GM23338 (cell line): ENCODE results near the gene TCP11L1. TPM values are rescaled to one million over a fixed set of nuclear protein-coding genes. Genes with fewer than 3 reads are reported as not detected.

Source experiments
- ATAC-seq: fragments of 200-7000 bp; cut with Tn5 transposase; 3 replicates; pipeline ENCODE4 v1.9.1; 2020
- DNase-seq: peaks from one replicate; pipeline ENCODE4 v3.0.0-alpha.2; 2015; ENCODE audit warnings: low spot score
- H2AFZ ChIP-seq: fragments of 200-600 bp; sonication (generic); 2 replicates; pipeline ENCODE4 v1.8.0; 2016; ENCODE audit warnings: antibody characterized with exemption, mild to moderate bottlenecking, moderate library complexity
- H3F3A ChIP-seq: fragments of 200-600 bp; sonication (generic); replicated peaks from 2 replicates; pipeline ENCODE4 v1.8.0; 2017; ENCODE audit warnings: antibody characterized with exemption, mixed run types, low read depth
- H3K27ac ChIP-seq: fragments of 200-600 bp; sonication (generic); 2 replicates; pipeline ENCODE4 v1.6.1; 2016; ENCODE audit warnings: low read depth
- H3K27me3 ChIP-seq: fragments of 200-600 bp; sonication (generic); 2 replicates; pipeline ENCODE4 v1.8.0; 2016; ENCODE audit warnings: mild to moderate bottlenecking, mixed run types, moderate library complexity; ENCODE audit not compliant: insufficient read depth
- H3K36me3 ChIP-seq: fragments of 200-600 bp; sonication (generic); 2 replicates; pipeline ENCODE4 v1.8.0; 2016; ENCODE audit warnings: mild to moderate bottlenecking; ENCODE audit not compliant: insufficient read depth
- H3K4me1 ChIP-seq: fragments of 200-600 bp; sonication (generic); 2 replicates; pipeline ENCODE4 v1.8.0; 2016; ENCODE audit warnings: mild to moderate bottlenecking, moderate library complexity; ENCODE audit not compliant: insufficient read depth
- H3K4me2 ChIP-seq: fragments of 200-600 bp; sonication (generic); 2 replicates; pipeline ENCODE4 v1.7.1; 2017; ENCODE audit warnings: mixed run types
- H3K4me3 ChIP-seq: fragments of 200-600 bp; sonication (generic); 2 replicates; pipeline ENCODE4 v1.6.1; 2016; ENCODE audit warnings: mixed run types
- H3K79me2 ChIP-seq: fragments of 200-600 bp; sonication (generic); replicated peaks from 2 replicates; pipeline ENCODE4 v1.8.0; 2017; ENCODE audit warnings: mild to moderate bottlenecking; ENCODE audit not compliant: insufficient read depth
- H3K9me2 ChIP-seq: fragments of 200-600 bp; sonication (generic); 2 replicates; pipeline ENCODE4 v1.8.0; 2017; ENCODE audit not compliant: insufficient read depth
- H4K20me1 ChIP-seq: fragments of 200-600 bp; sonication (generic); replicated peaks from 2 replicates; pipeline ENCODE4 v1.8.0; 2017; ENCODE audit warnings: mild to moderate bottlenecking; ENCODE audit not compliant: insufficient read depth
- H3K27ac Mint-ChIP-seq: 2 replicates; pipeline ENCODE4 v1.8.0; 2020; ENCODE audit warnings: inconsistent platforms, mild to moderate bottlenecking, moderate library complexity, mixed read lengths
- H3K27me3 Mint-ChIP-seq: 3 replicates; pipeline ENCODE4 v1.8.0; 2022; ENCODE audit warnings: low read depth, mild to moderate bottlenecking, moderate library complexity, mixed read lengths, inconsistent platforms; ENCODE audit not compliant: insufficient read depth, poor library complexity
- H3K36me3 Mint-ChIP-seq: 3 replicates; pipeline ENCODE4 v1.8.0; 2021; ENCODE audit warnings: low read depth, mild to moderate bottlenecking, inconsistent platforms, moderate library complexity, mixed read lengths
- H3K4me1 Mint-ChIP-seq: 3 replicates; pipeline ENCODE4 v1.8.0; 2020; ENCODE audit warnings: mild to moderate bottlenecking, inconsistent platforms, mixed read lengths
- H3K4me3 Mint-ChIP-seq: 3 replicates; pipeline ENCODE4 v1.8.0; 2021; ENCODE audit warnings: moderate library complexity, mild to moderate bottlenecking, inconsistent platforms, mixed read lengths
- H3K9me3 Mint-ChIP-seq: 3 replicates; pipeline ENCODE4 v1.8.0; 2020; ENCODE audit warnings: moderate library complexity, mild to moderate bottlenecking, inconsistent platforms, mixed read lengths
- EZH2 ChIP-seq: fragments of 200-600 bp; sonication (generic); IDR thresholded peaks from one replicate; pipeline ENCODE4 v1.8.0; 2017; ENCODE audit warnings: antibody characterized with exemption, mild to moderate bottlenecking, low read depth; ENCODE audit not compliant: unreplicated experiment
- EZH2phosphoT487 ChIP-seq: fragments of 200-600 bp; sonication (generic); IDR thresholded peaks from one replicate; pipeline ENCODE4 v1.8.1; 2018; ENCODE audit warnings: antibody characterized with exemption; ENCODE audit not compliant: unreplicated experiment
- JUNB ChIP-seq: IDR thresholded peaks from one replicate; pipeline ENCODE4 v1.6.1; 2016; ENCODE audit warnings: antibody characterized with exemption; ENCODE audit not compliant: unreplicated experiment
- NANOG ChIP-seq: IDR thresholded peaks from 2 replicates; pipeline ENCODE4 v1.6.1; 2016; ENCODE audit warnings: antibody characterized with exemption, borderline replicate concordance
- POLR2AphosphoS5 ChIP-seq: IDR thresholded peaks from 2 replicates; pipeline ENCODE4 v1.6.1; 2016; ENCODE audit warnings: antibody characterized with exemption, low read depth
- STAT1 ChIP-seq: IDR thresholded peaks from one replicate; pipeline ENCODE4 v1.6.1; 2016; ENCODE audit warnings: antibody characterized with exemption; ENCODE audit not compliant: unreplicated experiment
- ZNF114 ChIP-seq: fragments of 250-450 bp; sonication (Bioruptor Pico); IDR thresholded peaks from 2 replicates; pipeline ENCODE4 v1.5.0; 2020; ENCODE audit warnings: mild to moderate bottlenecking, moderate library complexity
- ZNF331 ChIP-seq: fragments of 250-450 bp; sonication (Bioruptor Pico); IDR thresholded peaks from 2 replicates; pipeline ENCODE4 v1.5.0; 2020; ENCODE audit warnings: low read depth, mild to moderate bottlenecking, moderate library complexity
- polyA plus RNA-seq: library from polyadenylated mRNA; unstranded; fragments of >200 nt; fragmentation: Nextera tagmentation; extraction: Ambion mirVana; gene quantifications from 2 replicates; pipeline ENCODE4 v1.2.1, GENCODE V29; 2016
- total RNA-seq: library from RNA; depleted of rRNA; stranded (reverse); fragments of >200 nt; shearing (Covaris generic); gene quantifications from 2 replicates; pipeline ENCODE4 v1.2.3, GENCODE V29; 2014
- TF ChIP-seq, protein P1 (sequence below), 2 experiments: fragments of 200-600 bp in 1 of 2; sonication (generic) in 1 of 2; conservative IDR thresholded peaks; 2 replicates each; pipeline versions ENCODE4 v1.5.1 to v1.6.1; 2016 to 2017; ENCODE audit warnings: antibody characterized with exemption in 2 of 2, low read depth in 2 of 2, mild to moderate bottlenecking in 2 of 2, moderate library complexity in 1 of 2
- TF ChIP-seq, protein P2 (sequence below): IDR thresholded peaks from one replicate; pipeline ENCODE4 v1.6.1; 2018; ENCODE audit warnings: antibody characterized with exemption; ENCODE audit not compliant: unreplicated experiment
- TF ChIP-seq, protein P3 (sequence below): IDR thresholded peaks from 2 replicates; pipeline ENCODE4 v1.6.1; 2016; ENCODE audit warnings: antibody characterized with exemption

Gene TCP11L1
- total and polyA plus RNA-seq, 2 experiments from 2014 or later: 5.0 to 39.0 TPM

DNA sequence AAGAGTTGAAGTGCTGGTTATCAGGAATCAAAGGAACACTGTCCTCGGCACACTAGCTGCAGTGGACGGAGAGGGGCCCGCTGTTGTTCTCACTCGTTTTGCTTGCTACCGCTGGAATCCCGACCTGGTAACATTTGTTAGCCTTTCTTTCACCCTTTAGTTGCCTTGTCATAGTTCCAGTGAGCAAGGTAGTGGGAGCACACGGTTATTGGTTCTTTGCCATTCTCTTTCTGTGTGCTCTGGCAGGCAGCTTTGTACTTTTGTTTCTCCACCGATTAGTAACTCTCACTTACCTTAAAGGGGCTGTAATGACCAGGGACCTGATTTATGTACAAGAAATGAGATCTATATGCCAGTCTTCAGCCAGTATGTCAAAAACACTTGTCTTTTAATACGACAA is 21.9 kb upstream of the TCP11L1 start (continued):
- no peak for TF ChIP-seq EZH2phosphoT487
- TF ChIP-seq, protein P1, sequence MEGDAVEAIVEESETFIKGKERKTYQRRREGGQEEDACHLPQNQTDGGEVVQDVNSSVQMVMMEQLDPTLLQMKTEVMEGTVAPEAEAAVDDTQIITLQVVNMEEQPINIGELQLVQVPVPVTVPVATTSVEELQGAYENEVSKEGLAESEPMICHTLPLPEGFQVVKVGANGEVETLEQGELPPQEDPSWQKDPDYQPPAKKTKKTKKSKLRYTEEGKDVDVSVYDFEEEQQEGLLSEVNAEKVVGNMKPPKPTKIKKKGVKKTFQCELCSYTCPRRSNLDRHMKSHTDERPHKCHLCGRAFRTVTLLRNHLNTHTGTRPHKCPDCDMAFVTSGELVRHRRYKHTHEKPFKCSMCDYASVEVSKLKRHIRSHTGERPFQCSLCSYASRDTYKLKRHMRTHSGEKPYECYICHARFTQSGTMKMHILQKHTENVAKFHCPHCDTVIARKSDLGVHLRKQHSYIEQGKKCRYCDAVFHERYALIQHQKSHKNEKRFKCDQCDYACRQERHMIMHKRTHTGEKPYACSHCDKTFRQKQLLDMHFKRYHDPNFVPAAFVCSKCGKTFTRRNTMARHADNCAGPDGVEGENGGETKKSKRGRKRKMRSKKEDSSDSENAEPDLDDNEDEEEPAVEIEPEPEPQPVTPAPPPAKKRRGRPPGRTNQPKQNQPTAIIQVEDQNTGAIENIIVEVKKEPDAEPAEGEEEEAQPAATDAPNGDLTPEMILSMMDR (conservative IDR thresholded peaks at IDR 0.05; ENCODE audit: low read depth in 2 of 2): no peak
- no peak for TF ChIP-seq EZH2
- TF ChIP-seq POLR2AphosphoS5: no peak
- TF ChIP-seq, protein P2, sequence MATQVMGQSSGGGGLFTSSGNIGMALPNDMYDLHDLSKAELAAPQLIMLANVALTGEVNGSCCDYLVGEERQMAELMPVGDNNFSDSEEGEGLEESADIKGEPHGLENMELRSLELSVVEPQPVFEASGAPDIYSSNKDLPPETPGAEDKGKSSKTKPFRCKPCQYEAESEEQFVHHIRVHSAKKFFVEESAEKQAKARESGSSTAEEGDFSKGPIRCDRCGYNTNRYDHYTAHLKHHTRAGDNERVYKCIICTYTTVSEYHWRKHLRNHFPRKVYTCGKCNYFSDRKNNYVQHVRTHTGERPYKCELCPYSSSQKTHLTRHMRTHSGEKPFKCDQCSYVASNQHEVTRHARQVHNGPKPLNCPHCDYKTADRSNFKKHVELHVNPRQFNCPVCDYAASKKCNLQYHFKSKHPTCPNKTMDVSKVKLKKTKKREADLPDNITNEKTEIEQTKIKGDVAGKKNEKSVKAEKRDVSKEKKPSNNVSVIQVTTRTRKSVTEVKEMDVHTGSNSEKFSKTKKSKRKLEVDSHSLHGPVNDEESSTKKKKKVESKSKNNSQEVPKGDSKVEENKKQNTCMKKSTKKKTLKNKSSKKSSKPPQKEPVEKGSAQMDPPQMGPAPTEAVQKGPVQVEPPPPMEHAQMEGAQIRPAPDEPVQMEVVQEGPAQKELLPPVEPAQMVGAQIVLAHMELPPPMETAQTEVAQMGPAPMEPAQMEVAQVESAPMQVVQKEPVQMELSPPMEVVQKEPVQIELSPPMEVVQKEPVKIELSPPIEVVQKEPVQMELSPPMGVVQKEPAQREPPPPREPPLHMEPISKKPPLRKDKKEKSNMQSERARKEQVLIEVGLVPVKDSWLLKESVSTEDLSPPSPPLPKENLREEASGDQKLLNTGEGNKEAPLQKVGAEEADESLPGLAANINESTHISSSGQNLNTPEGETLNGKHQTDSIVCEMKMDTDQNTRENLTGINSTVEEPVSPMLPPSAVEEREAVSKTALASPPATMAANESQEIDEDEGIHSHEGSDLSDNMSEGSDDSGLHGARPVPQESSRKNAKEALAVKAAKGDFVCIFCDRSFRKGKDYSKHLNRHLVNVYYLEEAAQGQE: no peak
- TF ChIP-seq JUNB: no peak
- TF ChIP-seq ZNF114 (CRISPR knock-in tag): no peak
- TF ChIP-seq, protein P3, sequence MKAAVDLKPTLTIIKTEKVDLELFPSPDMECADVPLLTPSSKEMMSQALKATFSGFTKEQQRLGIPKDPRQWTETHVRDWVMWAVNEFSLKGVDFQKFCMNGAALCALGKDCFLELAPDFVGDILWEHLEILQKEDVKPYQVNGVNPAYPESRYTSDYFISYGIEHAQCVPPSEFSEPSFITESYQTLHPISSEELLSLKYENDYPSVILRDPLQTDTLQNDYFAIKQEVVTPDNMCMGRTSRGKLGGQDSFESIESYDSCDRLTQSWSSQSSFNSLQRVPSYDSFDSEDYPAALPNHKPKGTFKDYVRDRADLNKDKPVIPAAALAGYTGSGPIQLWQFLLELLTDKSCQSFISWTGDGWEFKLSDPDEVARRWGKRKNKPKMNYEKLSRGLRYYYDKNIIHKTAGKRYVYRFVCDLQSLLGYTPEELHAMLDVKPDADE: no peak
- TF ChIP-seq ZNF331 (CRISPR knock-in tag): no peak
- no peak for TF ChIP-seq STAT1
- no peak for TF ChIP-seq NANOG

DNA sequence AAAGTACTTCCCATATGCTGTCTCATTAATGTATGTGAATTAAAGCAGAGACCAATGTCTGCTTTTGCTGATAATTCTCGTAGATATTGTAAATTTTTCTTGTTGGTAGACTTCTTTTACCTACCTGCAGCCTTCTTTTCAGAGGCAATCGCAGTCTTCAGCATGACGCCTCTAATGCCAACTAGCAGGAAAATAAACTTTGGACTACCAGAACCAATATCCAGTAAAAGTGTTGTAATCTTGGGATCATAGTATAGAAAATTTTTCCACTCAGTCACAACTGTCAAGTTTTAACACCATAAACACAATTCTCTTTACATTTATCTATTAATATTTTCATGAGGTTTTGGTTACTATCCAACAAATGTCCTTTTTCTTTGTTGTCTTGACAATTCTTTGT is 21.4 kb upstream of the TCP11L1 start:
- H3F3A ChIP-seq: peaks cover 4% of the 10 kb centered on the region; the same call in 1 of the 2 replicates
- H2AFZ ChIP-seq: no peak overlapping the region
- Mint-ChIP-seq H3K36me3 (no peaks in the 10 kb centered on the region), H3K27me3 (peaks cover 16% of the 10 kb centered on the region), H3K27ac (no peak overlapping the region), H3K4me3 (no peak overlapping the region), H3K4me1 (peaks cover 17% of the 10 kb centered on the region; the same call in 2 of the 3 replicates), H3K9me3 (no peaks in the 10 kb centered on the region)
- 0 out of 2 replicates have a peak overlapping the region, but pooled peaks have one; percentile 95 for H3K4me2 ChIP-seq
- ATAC-seq: no peak
- H3K4me1 ChIP-seq: peaks cover 16% of the 10 kb centered on the region
- no peaks in the 10 kb centered on the region for H3K79me2 ChIP-seq
- H3K4me3 ChIP-seq: no peak overlapping the region
- H3K27ac ChIP-seq: no peak overlapping the region
- no peaks in the 10 kb centered on the region for H3K9me2 ChIP-seq
- TF ChIP-seq EZH2 (no peak), ZNF331 (CRISPR knock-in tag) (no peak), POLR2AphosphoS5 (no peak), NANOG (no peak), STAT1 (no peak), ZNF114 (CRISPR knock-in tag) (no peak)
- TF ChIP-seq, protein P1 (conservative IDR thresholded peaks at IDR 0.05; ENCODE audit: low read depth in 2 of 2): no peak
- TF ChIP-seq, protein P2: no peak
- TF ChIP-seq, protein P3: no peak
- H3K27me3 ChIP-seq: peaks cover 11% of the 10 kb centered on the region
- no peaks in the 10 kb centered on the region for H3K36me3 ChIP-seq
- DNase-seq: no peak
- no peaks in the 10 kb centered on the region for H4K20me1 ChIP-seq
